ENCODE results near the gene AP3M1. TPM values are rescaled to one million over a fixed set of nuclear protein-coding genes. Genes with fewer than 3 reads are reported as not detected.

AP3M1 gene
- polyA plus RNA-seq, 1 of the 3 experiments (the other 2 are of a cell fraction), result 17.7 TPM

GRCh38 chr10:74107391-74107790, 43.2 kb downstream of the AP3M1 start (continued):
- TF ChIP-seq ZBTB33 (IDR thresholded peaks at IDR 0.05; ENCODE audit: borderline replicate concordance, low read depth) (no peak), RXRA (IDR thresholded peaks at IDR 0.05; ENCODE audit: borderline replicate concordance, low read depth) (no peak)

- 91% methylated on average over 6 of the region's 8 CpGs for WGBS (ENCODE audit: low lambda C conversion rate)
Observed at GRCh38 chr10:74104996-74105395, 45.6 kb downstream of the AP3M1 start.

More at GRCh38 chr10:74104996-74105395, 45.6 kb downstream of the AP3M1 start:
- ChIA-PET CTCF (interaction anchor here (1.4 to 4.3 kb wide), 4 partner anchors 9 to 226 kb away, joined by 6 to 29 read pairs (median 14); no protein-coding TSS in a partner anchor), POLR2A (no interaction called here)
- no peak for DNase-seq
- H3F3A ChIP-seq (replicated peaks; ENCODE audit: insufficient read depth), result peaks cover 46% of the 10 kb centered on the region
- H2AFZ ChIP-seq (ENCODE audit: low read depth), result no peak overlapping the region
- H3K4me2 ChIP-seq, result no peak overlapping the region
- H3K9me2 ChIP-seq, result no peaks in the 10 kb centered on the region
- peaks cover 0 to 5% of the 10 kb centered on the region in 2 experiments; a peak in 2 of 4 replicates for H3K4me1 ChIP-seq (ENCODE audit: control insufficient read depth in 1 of 2, insufficient read depth in 2 of 2, low read depth in 1 of 2, low read length in 1 of 2)
- peaks cover 76 to 86% of the 10 kb centered on the region in 2 experiments for H3K36me3 ChIP-seq (replicated peaks in 1 of 2; ENCODE audit: control insufficient read depth in 1 of 2, insufficient read depth in 2 of 2, low read length in 1 of 2)
- no peaks in the 10 kb centered on the region for H3K9me3 ChIP-seq
- H3K4me3 ChIP-seq (ENCODE audit: low read depth in 2 of 2, low read length in 1 of 2), result no peak overlapping the region
- no peak overlapping the region for H3K9ac ChIP-seq
- H3K27ac ChIP-seq (ENCODE audit: low read depth in 2 of 2, low read length in 1 of 2), result no peak overlapping the region
- no peak for TF ChIP-seq RFX5 (IDR thresholded peaks at IDR 0.05; ENCODE audit: low read length)
- TF ChIP-seq PBX3 (IDR thresholded peaks at IDR 0.05), result no peak
- TF ChIP-seq RCOR1 (IDR thresholded peaks at IDR 0.05; ENCODE audit: low read length), result no peak
- TF ChIP-seq TCF12 (IDR thresholded peaks at IDR 0.05), result no peak
- no peak for TF ChIP-seq POLR2AphosphoS5 (IDR thresholded peaks at IDR 0.05; ENCODE audit: low read depth, low read length)
- no peak for TF ChIP-seq ZBTB33 (IDR thresholded peaks at IDR 0.05; ENCODE audit: borderline replicate concordance, low read depth)
- TF ChIP-seq RAD21 (IDR thresholded peaks at IDR 0.05; ENCODE audit: low read length), result no peak
- no peak for TF ChIP-seq SIN3A (IDR thresholded peaks at IDR 0.05; ENCODE audit: borderline replicate concordance, low read depth, low read length)
- TF ChIP-seq TEAD4 (IDR thresholded peaks at IDR 0.05; ENCODE audit: borderline replicate concordance, insufficient read depth), result no peak
- no peak for TF ChIP-seq USF2 (IDR thresholded peaks at IDR 0.05; ENCODE audit: borderline replicate concordance, low read depth, low read length)
- no peak for TF ChIP-seq IRF3 (IDR thresholded peaks at IDR 0.05; ENCODE audit: low read depth, low read length)
- TF ChIP-seq MEF2A (IDR thresholded peaks at IDR 0.05; ENCODE audit: borderline replicate concordance, low read depth), result no peak
- TF ChIP-seq RXRA (IDR thresholded peaks at IDR 0.05; ENCODE audit: borderline replicate concordance, low read depth), result no peak
- no peak for TF ChIP-seq USF1 (IDR thresholded peaks at IDR 0.05; ENCODE audit: borderline replicate concordance, low read depth)
- no peak for TF ChIP-seq GATA2 (CRISPR knock-in tag; IDR thresholded peaks at IDR 0.05)
- TF ChIP-seq SMC3 (IDR thresholded peaks at IDR 0.05; ENCODE audit: low read depth, low read length), result no peak
- no peak for TF ChIP-seq TAF1 (IDR thresholded peaks at IDR 0.05; ENCODE audit: borderline replicate concordance, low read depth, low read length)
- TF ChIP-seq ELF1 (IDR thresholded peaks at IDR 0.05), result no peak
- TF ChIP-seq CTCF (IDR thresholded peaks at IDR 0.05), result no peak
- TF ChIP-seq EZH2phosphoT487 (IDR thresholded peaks at IDR 0.05; ENCODE audit: borderline replicate concordance, low read depth), result no peak
- H4K20me1 ChIP-seq (ENCODE audit: insufficient read depth), result peaks cover 6% of the 10 kb centered on the region; the same call in 1 of the 2 replicates
- peaks cover 61% of the 10 kb centered on the region for H3K79me2 ChIP-seq (ENCODE audit: insufficient read depth)
- H3K27me3 ChIP-seq (ENCODE audit: insufficient read depth), result no peaks in the 10 kb centered on the region
